Measurements from ENCODE around the gene LIN28B.

DNA sequence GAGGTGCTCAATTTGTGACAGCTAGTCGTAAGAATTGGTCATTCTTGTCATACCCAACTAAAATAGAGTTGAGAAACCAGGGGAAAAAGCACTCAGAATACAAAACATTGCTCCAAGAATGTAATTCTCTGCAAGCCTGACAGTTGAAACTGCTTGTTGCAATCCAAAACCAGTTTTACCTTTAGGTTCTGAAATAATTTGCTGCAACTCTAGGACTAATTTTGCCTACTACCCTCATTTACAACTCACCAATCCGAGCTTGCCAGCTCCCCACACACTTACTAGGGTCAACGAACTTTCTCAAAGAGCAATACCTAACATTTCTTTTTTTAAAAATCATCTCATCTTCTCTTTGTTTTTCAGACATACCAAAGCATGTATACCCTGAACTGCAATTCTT lies 29.7 kb downstream of the LIN28B start:
- TF ChIP-seq, protein P1, sequence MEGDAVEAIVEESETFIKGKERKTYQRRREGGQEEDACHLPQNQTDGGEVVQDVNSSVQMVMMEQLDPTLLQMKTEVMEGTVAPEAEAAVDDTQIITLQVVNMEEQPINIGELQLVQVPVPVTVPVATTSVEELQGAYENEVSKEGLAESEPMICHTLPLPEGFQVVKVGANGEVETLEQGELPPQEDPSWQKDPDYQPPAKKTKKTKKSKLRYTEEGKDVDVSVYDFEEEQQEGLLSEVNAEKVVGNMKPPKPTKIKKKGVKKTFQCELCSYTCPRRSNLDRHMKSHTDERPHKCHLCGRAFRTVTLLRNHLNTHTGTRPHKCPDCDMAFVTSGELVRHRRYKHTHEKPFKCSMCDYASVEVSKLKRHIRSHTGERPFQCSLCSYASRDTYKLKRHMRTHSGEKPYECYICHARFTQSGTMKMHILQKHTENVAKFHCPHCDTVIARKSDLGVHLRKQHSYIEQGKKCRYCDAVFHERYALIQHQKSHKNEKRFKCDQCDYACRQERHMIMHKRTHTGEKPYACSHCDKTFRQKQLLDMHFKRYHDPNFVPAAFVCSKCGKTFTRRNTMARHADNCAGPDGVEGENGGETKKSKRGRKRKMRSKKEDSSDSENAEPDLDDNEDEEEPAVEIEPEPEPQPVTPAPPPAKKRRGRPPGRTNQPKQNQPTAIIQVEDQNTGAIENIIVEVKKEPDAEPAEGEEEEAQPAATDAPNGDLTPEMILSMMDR (IDR thresholded peaks at IDR 0.05 in 2 of 3, conservative IDR thresholded peaks at IDR 0.05 in 1 of 3; ENCODE audit: borderline replicate concordance in 1 of 3, insufficient read depth in 1 of 3, low read depth in 2 of 3, low read length in 2 of 3), result no peak
- TF ChIP-seq TCF7L2 (IDR thresholded peaks at IDR 0.05; ENCODE audit: borderline replicate concordance, extremely low read depth, insufficient read depth, insufficient read length), result no peak
- no peak for TF ChIP-seq EZH2phosphoT487 (IDR thresholded peaks at IDR 0.05; ENCODE audit: borderline replicate concordance)
- TF ChIP-seq EZH2 (IDR thresholded peaks at IDR 0.05), result no peak
- no peak for TF ChIP-seq CEBPB (IDR thresholded peaks at IDR 0.05; ENCODE audit: low read depth)
- TF ChIP-seq POLR2A (IDR thresholded peaks at IDR 0.05; ENCODE audit: borderline replicate concordance, extremely low read depth, insufficient read depth, insufficient read length), result no peak
- TF ChIP-seq, protein P2, sequence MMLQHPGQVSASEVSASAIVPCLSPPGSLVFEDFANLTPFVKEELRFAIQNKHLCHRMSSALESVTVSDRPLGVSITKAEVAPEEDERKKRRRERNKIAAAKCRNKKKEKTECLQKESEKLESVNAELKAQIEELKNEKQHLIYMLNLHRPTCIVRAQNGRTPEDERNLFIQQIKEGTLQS (IDR thresholded peaks at IDR 0.05), result no peak
- TF ChIP-seq, protein P3, sequence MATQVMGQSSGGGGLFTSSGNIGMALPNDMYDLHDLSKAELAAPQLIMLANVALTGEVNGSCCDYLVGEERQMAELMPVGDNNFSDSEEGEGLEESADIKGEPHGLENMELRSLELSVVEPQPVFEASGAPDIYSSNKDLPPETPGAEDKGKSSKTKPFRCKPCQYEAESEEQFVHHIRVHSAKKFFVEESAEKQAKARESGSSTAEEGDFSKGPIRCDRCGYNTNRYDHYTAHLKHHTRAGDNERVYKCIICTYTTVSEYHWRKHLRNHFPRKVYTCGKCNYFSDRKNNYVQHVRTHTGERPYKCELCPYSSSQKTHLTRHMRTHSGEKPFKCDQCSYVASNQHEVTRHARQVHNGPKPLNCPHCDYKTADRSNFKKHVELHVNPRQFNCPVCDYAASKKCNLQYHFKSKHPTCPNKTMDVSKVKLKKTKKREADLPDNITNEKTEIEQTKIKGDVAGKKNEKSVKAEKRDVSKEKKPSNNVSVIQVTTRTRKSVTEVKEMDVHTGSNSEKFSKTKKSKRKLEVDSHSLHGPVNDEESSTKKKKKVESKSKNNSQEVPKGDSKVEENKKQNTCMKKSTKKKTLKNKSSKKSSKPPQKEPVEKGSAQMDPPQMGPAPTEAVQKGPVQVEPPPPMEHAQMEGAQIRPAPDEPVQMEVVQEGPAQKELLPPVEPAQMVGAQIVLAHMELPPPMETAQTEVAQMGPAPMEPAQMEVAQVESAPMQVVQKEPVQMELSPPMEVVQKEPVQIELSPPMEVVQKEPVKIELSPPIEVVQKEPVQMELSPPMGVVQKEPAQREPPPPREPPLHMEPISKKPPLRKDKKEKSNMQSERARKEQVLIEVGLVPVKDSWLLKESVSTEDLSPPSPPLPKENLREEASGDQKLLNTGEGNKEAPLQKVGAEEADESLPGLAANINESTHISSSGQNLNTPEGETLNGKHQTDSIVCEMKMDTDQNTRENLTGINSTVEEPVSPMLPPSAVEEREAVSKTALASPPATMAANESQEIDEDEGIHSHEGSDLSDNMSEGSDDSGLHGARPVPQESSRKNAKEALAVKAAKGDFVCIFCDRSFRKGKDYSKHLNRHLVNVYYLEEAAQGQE (IDR thresholded peaks at IDR 0.05; ENCODE audit: low read depth), result no peak
- TF ChIP-seq POLR2AphosphoS5 (IDR thresholded peaks at IDR 0.05; ENCODE audit: low read depth, low read length), result no peak
- TF ChIP-seq ZNF274 (IDR thresholded peaks at IDR 0.05; ENCODE audit: low read depth, low read length), result no peak
- no peak for TF ChIP-seq SIN3A (IDR thresholded peaks at IDR 0.05; ENCODE audit: low read depth)
- no peak for TF ChIP-seq ELF1 (IDR thresholded peaks at IDR 0.05; ENCODE audit: borderline replicate concordance, low read depth)
- TF ChIP-seq CBX3 (IDR thresholded peaks at IDR 0.05; ENCODE audit: low read depth), result no peak

Measured in HCT116 (cell line).